ENCODE results near the gene CRYGN.

CRYGN gene

DNA sequence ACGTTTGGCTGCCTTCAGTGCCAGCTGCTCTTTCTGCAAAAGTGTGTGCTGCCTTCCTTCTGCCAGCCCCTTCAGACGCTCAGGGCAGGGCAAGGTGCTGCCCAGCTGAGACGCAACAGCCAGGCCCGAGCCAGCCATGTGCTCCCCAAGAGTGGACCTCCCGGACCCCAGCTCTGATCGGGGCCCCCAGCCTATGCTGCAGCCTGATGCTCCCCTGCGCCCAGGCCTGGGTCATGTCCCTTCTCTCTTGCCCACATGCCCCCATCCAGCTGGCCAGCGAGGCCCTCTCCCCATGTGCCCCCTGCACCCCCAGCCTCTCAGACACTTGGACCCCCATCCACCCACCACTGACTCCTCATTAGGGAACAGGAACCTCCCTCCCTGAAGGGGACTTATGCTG lies 47.9 kb downstream of the CRYGN start:
- TF ChIP-seq CTCF (IDR thresholded peaks at IDR 0.05; ENCODE audit: insufficient read depth, low read depth, low read length, missing control alignments) = no peak
- H3K4me3 ChIP-seq (ENCODE audit: low read length) = no peak overlapping the region
- no peak for DNase-seq (ENCODE audit: low read depth)

GRCh38 chr7:151391358-151391730 lies 48.6 kb downstream of the CRYGN start:
- DNase-seq (ENCODE audit: low read depth) = no peak
- TF ChIP-seq CTCF (IDR thresholded peaks at IDR 0.05; ENCODE audit: insufficient read depth, low read depth, low read length, missing control alignments) = no peak
- H3K4me3 ChIP-seq (ENCODE audit: low read length) = no peak overlapping the region

DNA sequence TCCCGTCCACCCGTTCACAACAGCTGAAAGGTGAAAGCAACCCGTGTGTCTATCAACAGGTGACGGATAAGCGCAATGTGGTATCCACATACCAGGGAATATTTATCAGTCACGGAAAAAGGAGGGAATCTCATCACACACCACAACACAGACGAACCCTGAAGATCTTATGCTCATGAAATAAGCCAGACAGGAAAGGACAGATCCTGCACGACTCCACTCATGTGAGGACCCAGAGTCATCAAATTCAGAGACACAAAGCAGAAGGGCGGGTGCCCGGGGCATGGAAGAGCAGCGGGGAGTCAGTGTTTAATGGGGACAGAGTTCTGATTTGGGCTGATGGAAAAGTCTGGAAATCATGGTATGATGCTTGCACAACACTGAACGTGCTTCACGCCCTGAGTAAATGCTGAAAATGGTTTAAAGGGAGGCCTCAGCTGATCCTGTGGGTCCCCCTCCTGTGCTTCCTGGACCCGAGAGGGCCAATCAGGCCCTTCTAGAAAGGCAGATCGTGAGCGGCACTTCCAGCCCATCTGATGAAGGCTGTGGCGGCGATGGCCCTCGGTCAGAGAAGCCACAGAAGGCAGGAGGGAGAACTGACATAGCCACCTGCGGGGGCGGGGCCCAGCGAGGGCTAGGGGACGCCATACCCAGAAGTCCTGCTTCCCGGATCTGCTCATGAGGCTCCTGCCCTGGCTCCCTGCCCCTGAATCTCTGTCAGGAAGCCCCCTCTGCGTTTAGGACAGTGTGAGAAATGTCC lies 49.2 kb downstream of the CRYGN start:
- TF ChIP-seq CTCF (IDR thresholded peaks at IDR 0.05; ENCODE audit: insufficient read depth, low read depth, low read length, missing control alignments) = no peak
- no peak for DNase-seq (ENCODE audit: low read depth)
- H3K4me3 ChIP-seq (ENCODE audit: low read length) = no peak overlapping the region

GRCh38 chr7:151389768-151390597 lies 50.0 kb downstream of the CRYGN start:
- TF ChIP-seq CTCF (IDR thresholded peaks at IDR 0.05; ENCODE audit: insufficient read depth, low read depth, low read length, missing control alignments) = no peak
- no peak overlapping the region for H3K4me3 ChIP-seq (ENCODE audit: low read length)
- no peak for DNase-seq (ENCODE audit: low read depth)

DNA sequence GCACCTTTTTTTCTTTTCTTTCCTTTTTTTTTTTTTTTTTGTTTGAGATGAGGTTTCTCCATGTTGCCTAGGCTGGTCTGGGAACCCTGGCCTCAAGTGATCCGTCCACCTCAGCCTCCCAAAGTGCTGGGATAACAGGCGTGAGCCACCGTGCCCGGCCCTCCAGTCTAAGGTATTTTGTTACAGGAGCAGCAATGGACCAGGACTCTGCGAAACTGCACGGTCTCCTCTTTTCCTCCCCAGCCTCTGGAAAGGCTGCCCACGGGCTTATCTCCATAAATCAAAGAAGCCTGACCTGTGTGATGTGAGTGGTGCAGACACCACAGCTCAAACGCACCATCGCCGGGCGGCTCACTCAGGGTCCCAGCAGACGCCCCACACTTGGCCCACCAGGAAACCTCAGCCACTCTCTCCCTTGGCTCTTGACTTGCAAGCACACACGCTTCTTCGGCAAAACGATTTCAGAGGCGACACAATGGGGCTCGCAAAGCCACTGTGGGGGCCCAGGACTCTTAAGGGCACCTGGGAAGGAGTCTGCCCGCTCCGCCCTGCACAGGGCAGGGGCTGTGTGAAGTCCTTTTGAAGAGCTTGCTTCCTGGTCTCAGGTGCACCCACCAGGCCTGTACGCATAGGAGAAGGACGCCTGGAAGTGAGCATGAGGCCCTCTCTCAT lies 50.7 kb downstream of the CRYGN start:
- DNase-seq (ENCODE audit: low read depth) = no peak
- TF ChIP-seq CTCF (IDR thresholded peaks at IDR 0.05; ENCODE audit: insufficient read depth, low read depth, low read length, missing control alignments) = no peak
- no peak overlapping the region for H3K4me3 ChIP-seq (ENCODE audit: low read length)

- no peak for TF ChIP-seq CTCF (IDR thresholded peaks at IDR 0.05; ENCODE audit: insufficient read depth, low read depth, low read length, missing control alignments)
- no peak for DNase-seq (ENCODE audit: low read depth)
- no peak overlapping the region for H3K4me3 ChIP-seq (ENCODE audit: low read length)
Measured at GRCh38 chr7:151388430-151388829, 51.5 kb downstream of the CRYGN start.
